GM12874 (cell line): ENCODE results near the gene SPTBN1.
A peak's percentile ranks its signal among the peaks of the same experiment; 100 is the strongest.

Experiments
- TF ChIP-seq, protein P1 (sequence below): IDR thresholded peaks from 2 replicates; pipeline ENCODE4 v1.5.1; 2011; ENCODE audit warnings: low read depth, mild to moderate bottlenecking, control low read depth, low read length, moderate library complexity; ENCODE audit not compliant: insufficient read depth

Gene SPTBN1

DNA sequence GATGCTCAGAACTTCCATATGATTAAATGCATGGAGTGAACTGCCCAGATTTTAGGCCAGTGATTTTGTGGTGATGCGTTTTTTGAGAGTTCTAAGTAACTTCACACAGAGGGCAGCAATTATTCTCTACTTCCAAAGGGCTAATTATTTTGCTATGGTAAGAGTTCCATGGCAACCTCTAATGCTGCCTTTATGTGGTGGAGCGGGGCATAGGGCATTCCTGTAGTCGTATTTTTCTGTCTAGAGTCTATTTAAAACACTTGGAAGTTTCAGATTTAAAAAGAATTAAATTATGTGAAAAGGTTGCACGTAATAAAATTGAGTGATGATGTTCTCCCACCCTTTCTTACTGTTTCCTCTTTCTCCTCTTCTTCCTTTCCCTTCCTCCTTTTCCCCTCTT lies 203.4 kb downstream of the SPTBN1 start:
- TF ChIP-seq, protein P1, sequence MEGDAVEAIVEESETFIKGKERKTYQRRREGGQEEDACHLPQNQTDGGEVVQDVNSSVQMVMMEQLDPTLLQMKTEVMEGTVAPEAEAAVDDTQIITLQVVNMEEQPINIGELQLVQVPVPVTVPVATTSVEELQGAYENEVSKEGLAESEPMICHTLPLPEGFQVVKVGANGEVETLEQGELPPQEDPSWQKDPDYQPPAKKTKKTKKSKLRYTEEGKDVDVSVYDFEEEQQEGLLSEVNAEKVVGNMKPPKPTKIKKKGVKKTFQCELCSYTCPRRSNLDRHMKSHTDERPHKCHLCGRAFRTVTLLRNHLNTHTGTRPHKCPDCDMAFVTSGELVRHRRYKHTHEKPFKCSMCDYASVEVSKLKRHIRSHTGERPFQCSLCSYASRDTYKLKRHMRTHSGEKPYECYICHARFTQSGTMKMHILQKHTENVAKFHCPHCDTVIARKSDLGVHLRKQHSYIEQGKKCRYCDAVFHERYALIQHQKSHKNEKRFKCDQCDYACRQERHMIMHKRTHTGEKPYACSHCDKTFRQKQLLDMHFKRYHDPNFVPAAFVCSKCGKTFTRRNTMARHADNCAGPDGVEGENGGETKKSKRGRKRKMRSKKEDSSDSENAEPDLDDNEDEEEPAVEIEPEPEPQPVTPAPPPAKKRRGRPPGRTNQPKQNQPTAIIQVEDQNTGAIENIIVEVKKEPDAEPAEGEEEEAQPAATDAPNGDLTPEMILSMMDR: no peak

DNA sequence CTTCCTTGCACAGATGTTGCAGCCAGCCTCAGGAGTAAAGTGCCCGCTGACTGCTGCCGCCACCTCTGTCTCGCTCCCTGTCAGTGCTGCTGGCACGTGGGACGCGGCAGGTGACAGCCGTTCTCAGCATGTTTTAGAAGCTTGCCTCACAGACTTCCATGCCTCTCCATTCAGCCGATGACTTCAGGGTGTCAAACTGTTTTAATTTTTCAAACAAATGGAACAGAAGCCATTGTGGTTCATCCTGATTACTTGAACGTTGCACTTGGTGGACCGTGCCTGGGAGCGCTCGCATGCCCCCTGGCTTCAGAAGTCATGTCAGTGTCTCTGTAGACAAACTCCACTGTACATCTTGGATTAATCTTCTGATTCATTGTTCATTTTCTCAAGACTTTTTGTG lies 204.6 kb downstream of the SPTBN1 start:
- TF ChIP-seq, protein P1: no peak

- TF ChIP-seq, protein P1: no peak
These were observed 207.4 kb downstream of the SPTBN1 start for GRCh38 chr2:54663424-54664030.

- TF ChIP-seq, protein P1: no peak
These were observed 208.2 kb downstream of the SPTBN1 start for GRCh38 chr2:54664238-54664786.

DNA sequence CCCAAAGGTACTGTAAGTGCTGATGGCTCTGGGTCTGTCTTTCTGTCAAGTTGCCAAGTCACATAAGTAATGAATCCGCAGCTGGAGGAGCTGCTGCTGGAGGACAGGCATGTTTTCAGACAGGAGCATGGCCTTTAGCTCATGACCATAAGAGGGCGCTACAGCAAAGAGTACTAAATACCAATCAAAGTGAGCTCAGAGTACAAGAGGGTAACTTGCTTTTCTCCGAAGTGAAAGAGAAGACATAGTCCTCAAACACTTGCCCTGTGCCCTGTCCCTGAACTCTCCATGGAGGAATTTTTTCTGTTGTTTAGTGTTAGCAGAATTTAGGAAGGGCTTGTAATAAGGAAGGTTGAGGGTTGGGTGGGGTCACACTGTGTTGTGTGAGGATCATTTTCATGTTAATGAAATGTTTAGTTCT lies 209.3 kb downstream of the SPTBN1 start:
- TF ChIP-seq, protein P1: peak; percentile 64

DNA sequence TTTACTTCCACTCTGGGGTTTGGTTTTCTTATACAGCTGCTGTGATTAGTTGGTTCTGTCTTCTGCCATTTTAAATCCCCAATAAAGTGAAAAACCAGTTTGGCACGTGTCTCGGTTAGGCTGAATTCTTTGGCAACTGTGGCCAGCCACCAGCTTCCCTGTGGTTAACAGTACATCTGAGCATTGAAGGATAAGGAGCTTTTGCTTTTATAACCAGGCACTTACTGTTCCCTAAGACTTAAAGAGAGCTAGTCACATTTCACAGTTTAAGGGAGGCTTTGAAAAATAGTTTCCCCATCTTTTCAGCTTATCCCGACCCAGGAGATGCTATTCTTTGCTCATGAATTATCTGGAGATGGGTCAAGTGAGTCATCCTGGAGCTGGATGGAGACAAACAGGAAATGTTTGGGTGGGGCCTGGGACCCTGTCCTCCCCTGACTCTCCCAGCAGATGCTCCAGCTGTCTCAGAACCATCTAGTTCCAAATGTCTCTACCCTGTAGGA lies 210.1 kb downstream of the SPTBN1 start:
- TF ChIP-seq, protein P1: no peak

DNA sequence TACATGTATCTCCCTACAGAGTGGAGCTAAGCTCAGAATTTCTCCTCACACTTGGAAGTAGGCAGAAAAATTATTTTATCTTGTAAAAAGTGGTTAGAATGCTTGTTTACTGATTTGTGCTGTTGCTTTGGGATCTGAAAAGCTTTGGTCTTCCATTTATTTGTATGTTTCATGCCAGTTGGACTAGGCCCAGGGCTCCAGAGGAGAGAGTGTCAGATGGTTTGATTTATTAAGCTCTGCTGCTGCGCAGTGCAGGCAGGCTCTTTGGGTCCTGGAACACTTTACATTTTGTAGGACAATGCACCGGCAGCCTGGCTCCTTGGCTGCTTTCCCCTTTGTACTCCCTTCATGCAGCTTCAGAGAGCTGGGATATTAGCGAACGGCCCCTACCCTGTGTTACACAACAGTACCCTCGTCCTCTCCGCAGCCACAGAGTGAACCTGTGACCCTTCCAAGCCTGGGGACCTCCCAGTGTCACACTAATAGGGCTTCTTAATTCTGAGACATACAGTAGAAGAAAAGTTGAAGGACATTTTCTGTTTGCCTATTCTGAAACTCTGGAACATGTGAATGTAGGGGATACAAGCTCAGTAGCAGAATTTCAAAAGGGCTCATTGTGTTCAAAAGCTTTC lies 210.6 kb downstream of the SPTBN1 start:
- TF ChIP-seq, protein P1: no peak
